Measurements from ENCODE around the gene FAM110A. TPM values are rescaled to one million over a fixed set of nuclear protein-coding genes. Genes with fewer than 3 reads are reported as not detected.

The FAM110A gene
- total RNA-seq (2022; extraction: Qiagen RNA extraction; ENCODE audit: low read depth): 7.0 to 12.4 TPM (median 11.1 TPM) in 5 replicates

GRCh38 chr20:833450-834150 is at the start of gene FAM110A:
TSS of gene FAM110A (plus strand) at chr20:833715. CDS start at chr20:844805, 11,090 bp downstream.

Other genes with a start within 250 kb of the FAM110A start
- gene TCF15, start 223.4 kb upstream of the FAM110A start, total RNA-seq (2022; extraction: Qiagen RNA extraction; ENCODE audit: low read depth): not detected in 5 replicates
- gene SRXN1, start 180.5 kb upstream of the FAM110A start, total RNA-seq (2022; extraction: Qiagen RNA extraction; ENCODE audit: low read depth): 292 to 349 TPM (median 329 TPM) in 5 replicates
- not detected in 5 replicates for gene SCRT2, start 157.9 kb upstream of the FAM110A start, total RNA-seq (2022; extraction: Qiagen RNA extraction; ENCODE audit: low read depth)
- 0.56 to 0.68 TPM (median 0.66 TPM) in 5 replicates for gene SLC52A3, start 65.2 kb upstream of the FAM110A start, total RNA-seq (2022; extraction: Qiagen RNA extraction; ENCODE audit: low read depth)
- 0.02 to 0.03 TPM (median 0.02 TPM) in 3 of 5 replicates, not detected in the others for gene ANGPT4, start 82.6 kb downstream of the FAM110A start, total RNA-seq (2022; extraction: Qiagen RNA extraction; ENCODE audit: low read depth)
- gene RSPO4, start 168.6 kb downstream of the FAM110A start, total RNA-seq (2022; extraction: Qiagen RNA extraction; ENCODE audit: low read depth): not detected in 5 replicates

Measured in A549 treated with DMSO at 1 μM for 4 hours (cell line).